ENCODE results near the gene ITGB2.
"Not testable (repeated sequence)": the region's sequence is repeated elsewhere in the genome, so short reads cannot be mapped to it uniquely, and the experiment has no call there.

The ITGB2 gene

GRCh38 chr21:44880405-44881197 is 40.1 kb downstream of the ITGB2 start:
- no peak for DNase-seq

- DNase-seq: not testable (repeated sequence)
Observed at GRCh38 chr21:44879238-44879637, 41.5 kb downstream of the ITGB2 start.

- no peak for DNase-seq
Observed at GRCh38 chr21:44878053-44878982, 42.4 kb downstream of the ITGB2 start.

GRCh38 chr21:44876849-44877575 is 43.7 kb downstream of the ITGB2 start:
- DNase-seq: no peak

GRCh38 chr21:44875316-44875700 is 45.4 kb downstream of the ITGB2 start:
- no peak for DNase-seq

GRCh38 chr21:44874497-44875315 is 46.0 kb downstream of the ITGB2 start:
- peak; percentile 41 to 54 for DNase-seq

- no peak for DNase-seq
Observed at GRCh38 chr21:44874240-44874496, 46.5 kb downstream of the ITGB2 start.

- DNase-seq: peak; percentile 99
Observed at GRCh38 chr21:44873356-44874239, 47.1 kb downstream of the ITGB2 start, which contains the start of gene PTTG1IP. TSS of gene PTTG1IP (minus strand) at chr21:44873690. CDS start at chr21:44873616, 74 bp downstream.

- peak; percentile 30 to 38 for DNase-seq
Observed at GRCh38 chr21:44872649-44873355, 47.9 kb downstream of the ITGB2 start.

- no peak for DNase-seq
Observed at GRCh38 chr21:44872323-44872648, 48.4 kb downstream of the ITGB2 start.

GRCh38 chr21:44871576-44872269 is 49.0 kb downstream of the ITGB2 start:
- DNase-seq: peak in 1 of 2 experiments; percentile 39

- DNase-seq: peak in 1 of 2 experiments; percentile 37
Observed at GRCh38 chr21:44870748-44871495, 49.8 kb downstream of the ITGB2 start.

- DNase-seq: no peak
Observed at GRCh38 chr21:44869781-44870747, 50.6 kb downstream of the ITGB2 start.

GRCh38 chr21:44868707-44869106 is 52.0 kb downstream of the ITGB2 start:
- peak in 1 of 2 experiments; percentile 31 for DNase-seq

- DNase-seq: peak; percentile 50 to 61
Observed at GRCh38 chr21:44867999-44868700, 52.5 kb downstream of the ITGB2 start.

GRCh38 chr21:44867464-44867863 is 53.2 kb downstream of the ITGB2 start:
- DNase-seq: no peak

GRCh38 chr21:44866780-44867179 is 53.9 kb downstream of the ITGB2 start:
- DNase-seq: no peak

All from activated CD4-positive, alpha-beta T cell treated with anti-CD3 and anti-CD28 coated beads, Interleukin-2, amount 50 U/mL, for 48 hours (primary cell).